ENCODE data around the gene HMOX1.

Gene HMOX1

GRCh38 chr22:35348703-35349102 is 32.2 kb upstream of the HMOX1 start:
- Histone ChIP-seq H3K4me3 (no peak overlapping the region), H3K27ac (no peak overlapping the region), H3K9me3 (no peaks in the 10 kb centered on the region), H3K27me3 (peaks cover 0 to 4% of the 10 kb centered on the region in 2 donors), H3K4me1 (peaks cover 0 to 38% (median 21%) of the 10 kb centered on the region in 4 donors), H3K36me3 (peaks cover 21 to 51% (median 47%) of the 10 kb centered on the region in 3 donors)
- TF ChIP-seq CTCF (IDR thresholded peaks at IDR 0.05): no peak
- intact Hi-C loops (cut with DNase I; ENCODE audit: low total_unique reads): loop anchor here (10.0 kb wide), 1 partner anchor 66 kb away; no protein-coding TSS in a partner anchor
- DNase-seq: no peak

DNA sequence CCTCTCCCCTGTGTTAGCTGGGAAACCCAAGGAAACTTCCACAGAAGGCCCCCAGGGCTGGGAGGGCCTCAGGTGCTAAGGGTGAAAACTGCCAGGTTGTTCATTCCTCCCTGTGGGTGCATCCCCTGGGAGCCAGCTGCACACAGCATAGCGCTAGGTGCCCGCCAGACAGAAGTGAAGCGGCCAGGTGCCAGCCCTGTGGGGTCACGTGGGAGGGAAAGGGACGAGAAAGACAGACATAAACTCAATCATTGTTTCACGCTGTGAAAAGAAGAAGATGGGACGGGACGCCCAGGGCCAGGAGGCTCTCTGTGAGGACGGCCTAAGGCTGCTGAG is 31.6 kb upstream of the HMOX1 start:
- no peak overlapping the region for H3K27ac ChIP-seq
- intact Hi-C loops (cut with DNase I; ENCODE audit: low total_unique reads): loop anchor here (10.0 kb wide), 1 partner anchor 65 kb away; no protein-coding TSS in a partner anchor

DNA sequence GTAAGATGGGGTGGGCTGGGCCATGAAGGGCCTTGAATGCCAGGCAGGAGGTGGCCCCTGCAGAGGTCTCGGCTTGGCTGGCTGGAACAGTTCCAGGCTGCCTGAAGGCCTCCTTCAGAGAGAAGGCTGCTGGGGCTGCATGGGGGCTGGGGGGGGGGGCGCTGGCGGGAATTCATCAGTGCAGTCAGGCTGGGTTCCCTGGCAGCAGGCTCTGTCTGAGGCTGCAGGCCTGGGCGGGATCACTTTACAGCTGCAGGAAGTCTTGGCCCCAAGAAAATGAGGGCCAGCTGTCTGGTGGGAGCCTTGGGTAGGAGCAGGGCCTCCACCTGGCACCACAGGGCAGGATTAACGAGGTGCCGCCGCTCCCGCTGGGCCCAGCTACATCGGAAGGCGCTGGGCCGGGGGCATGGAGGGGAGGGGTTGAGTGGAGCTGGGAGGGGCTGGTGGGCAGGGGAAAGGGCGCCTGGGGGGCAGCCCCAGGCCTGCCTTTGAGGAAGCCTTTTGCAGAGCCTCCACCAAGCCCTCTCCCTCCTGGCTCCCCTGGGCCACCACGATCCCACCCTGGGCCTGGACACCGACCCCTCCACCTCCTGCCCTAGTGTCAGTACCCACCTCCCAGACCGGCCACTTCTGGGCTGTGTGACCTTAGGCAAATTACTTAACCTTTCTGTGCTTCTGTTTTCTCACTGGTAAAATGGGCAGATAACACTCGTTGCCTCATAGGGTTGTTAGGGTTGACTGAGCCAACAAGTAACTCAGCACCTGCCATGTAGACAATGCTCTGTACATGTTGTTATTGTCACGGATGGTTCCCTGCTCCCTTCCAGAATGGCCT is 31.0 kb upstream of the HMOX1 start:
- H3K4me3 ChIP-seq: no peak overlapping the region
- DNase-seq: no peak
- peaks cover 0 to 4% of the 10 kb centered on the region in 2 donors for H3K27me3 ChIP-seq
- H3K36me3 ChIP-seq: peaks cover 14 to 39% (median 35%) of the 10 kb centered on the region in 3 donors
- no peaks in the 10 kb centered on the region for H3K9me3 ChIP-seq
- TF ChIP-seq CTCF (IDR thresholded peaks at IDR 0.05): no peak
- peaks cover 0 to 38% (median 21%) of the 10 kb centered on the region in 4 donors for H3K4me1 ChIP-seq
- intact Hi-C loops (cut with DNase I; ENCODE audit: low total_unique reads): loop anchor here (2.0 to 10.0 kb wide), 2 partner anchors 65 to 233 kb away; no protein-coding TSS in a partner anchor
- peak overlapping the region; percentile 66 to 76 for H3K27ac ChIP-seq

More for the DNA sequence above, 31.6 kb upstream of the HMOX1 start:
- H3K9me3 ChIP-seq: no peaks in the 10 kb centered on the region
- H3K27me3 ChIP-seq: peaks cover 0 to 4% of the 10 kb centered on the region in 2 donors
- no peak overlapping the region for H3K4me3 ChIP-seq
- H3K36me3 ChIP-seq: peaks cover 17 to 44% (median 41%) of the 10 kb centered on the region in 3 donors
- H3K4me1 ChIP-seq: peaks cover 0 to 38% (median 21%) of the 10 kb centered on the region in 4 donors
- TF ChIP-seq CTCF (IDR thresholded peaks at IDR 0.05): no peak
- DNase-seq: no peak

GRCh38 chr22:35350539-35351503 is 30.1 kb upstream of the HMOX1 start:
- DNase-seq: peak; percentile 91 to 96

More at GRCh38 chr22:35350539-35351503, 30.1 kb upstream of the HMOX1 start:
- peak overlapping the region; percentile 48 to 52 for H3K4me3 ChIP-seq
- no peaks in the 10 kb centered on the region for H3K9me3 ChIP-seq
- peaks cover 0 to 4% of the 10 kb centered on the region in 2 donors for H3K27me3 ChIP-seq
- H3K27ac ChIP-seq: peak overlapping the region; percentile 66 to 76
- intact Hi-C loops (cut with DNase I; ENCODE audit: low total_unique reads): loop anchor here (2.0 kb wide), 1 partner anchor 232 kb away; no protein-coding TSS in a partner anchor
- H3K4me1 ChIP-seq: peaks cover 0 to 38% (median 21%) of the 10 kb centered on the region in 4 donors
- TF ChIP-seq CTCF (IDR thresholded peaks at IDR 0.05): peak; percentile 92 to 97
- peaks cover 5 to 30% (median 26%) of the 10 kb centered on the region in 3 donors for H3K36me3 ChIP-seq
